Measurements from ENCODE around the gene THADA.
A peak's percentile ranks its signal among the peaks of the same experiment; 100 is the strongest.

The THADA gene

GRCh38 chr2:43224571-43225092, 371.2 kb downstream of the THADA start:
- Histone ChIP-seq H3K27ac (ENCODE audit: extremely low read depth, low read depth, low read length) (peak overlapping the region; percentile 97), H3K36me3 (ENCODE audit: control insufficient read depth in 2 of 2, insufficient read depth in 1 of 2, low read length in 2 of 2) (peaks cover 3 to 34% of the 10 kb centered on the region in 2 experiments; a peak in 2 of 3 replicates), H3K4me1 (ENCODE audit: control insufficient read depth, insufficient read depth, low read length) (peaks cover 12% of the 10 kb centered on the region), H3K9me3 (ENCODE audit: control insufficient read depth, insufficient read depth, low read depth, low read length) (no peaks in the 10 kb centered on the region), H3K4me3 (ENCODE audit: low read depth, low read length) (peak overlapping the region; percentile 85)
- ChIA-PET POLR2A (interaction anchor here (1.1 kb wide), 1 partner anchor 46 kb away, joined by 3 read pairs; no protein-coding TSS in a partner anchor), CTCF (interaction anchor here (0.6 to 1.7 kb wide), 4 partner anchors 96 to 201 kb away, joined by 3 to 8 read pairs (median 4); no protein-coding TSS in a partner anchor)
- TF ChIP-seq, protein P1, sequence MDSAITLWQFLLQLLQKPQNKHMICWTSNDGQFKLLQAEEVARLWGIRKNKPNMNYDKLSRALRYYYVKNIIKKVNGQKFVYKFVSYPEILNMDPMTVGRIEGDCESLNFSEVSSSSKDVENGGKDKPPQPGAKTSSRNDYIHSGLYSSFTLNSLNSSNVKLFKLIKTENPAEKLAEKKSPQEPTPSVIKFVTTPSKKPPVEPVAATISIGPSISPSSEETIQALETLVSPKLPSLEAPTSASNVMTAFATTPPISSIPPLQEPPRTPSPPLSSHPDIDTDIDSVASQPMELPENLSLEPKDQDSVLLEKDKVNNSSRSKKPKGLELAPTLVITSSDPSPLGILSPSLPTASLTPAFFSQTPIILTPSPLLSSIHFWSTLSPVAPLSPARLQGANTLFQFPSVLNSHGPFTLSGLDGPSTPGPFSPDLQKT (IDR thresholded peaks at IDR 0.05; ENCODE audit: borderline replicate concordance, low read depth, low read length) = no peak
- TF ChIP-seq ZNF548 (tag by site-specific recombination; IDR thresholded peaks at IDR 0.05) = no peak
- TF ChIP-seq ZNF555 (tag by site-specific recombination; conservative IDR thresholded peaks at IDR 0.05) = no peak
- TF ChIP-seq ZNF239 (tag by site-specific recombination; IDR thresholded peaks at IDR 0.05) = no peak
- no peak; the same call in 1 of the 2 replicates for TF ChIP-seq ZBTB8A (tag by site-specific recombination; IDR thresholded peaks at IDR 0.05)
- no peak for TF ChIP-seq PRDM4 (tag by site-specific recombination; IDR thresholded peaks at IDR 0.05)
- no peak for TF ChIP-seq ZNF624 (tag by site-specific recombination; IDR thresholded peaks at IDR 0.05)
- no peak for TF ChIP-seq ZNF311 (tag by site-specific recombination; IDR thresholded peaks at IDR 0.05; ENCODE audit: borderline replicate concordance)
- no peak for TF ChIP-seq SP3 (tag by site-specific recombination; IDR thresholded peaks at IDR 0.05)
- TF ChIP-seq ZNF571 (tag by site-specific recombination; IDR thresholded peaks at IDR 0.05) = no peak
- TF ChIP-seq PRDM2 (tag by site-specific recombination; IDR thresholded peaks at IDR 0.05; ENCODE audit: borderline replicate concordance) = no peak
- TF ChIP-seq ZNF214 (tag by site-specific recombination; IDR thresholded peaks at IDR 0.05; ENCODE audit: borderline replicate concordance) = no peak
- no peak for TF ChIP-seq PRDM10 (tag by site-specific recombination; IDR thresholded peaks at IDR 0.05)
- TF ChIP-seq ZNF324 (tag by site-specific recombination; IDR thresholded peaks at IDR 0.05) = no peak
- TF ChIP-seq ZNF529 (tag by site-specific recombination; IDR thresholded peaks at IDR 0.05; ENCODE audit: insufficient replicate concordance) = no peak
- no peak for TF ChIP-seq ZNF138 (tag by site-specific recombination; IDR thresholded peaks at IDR 0.05; ENCODE audit: borderline replicate concordance)
- TF ChIP-seq, protein P2, sequence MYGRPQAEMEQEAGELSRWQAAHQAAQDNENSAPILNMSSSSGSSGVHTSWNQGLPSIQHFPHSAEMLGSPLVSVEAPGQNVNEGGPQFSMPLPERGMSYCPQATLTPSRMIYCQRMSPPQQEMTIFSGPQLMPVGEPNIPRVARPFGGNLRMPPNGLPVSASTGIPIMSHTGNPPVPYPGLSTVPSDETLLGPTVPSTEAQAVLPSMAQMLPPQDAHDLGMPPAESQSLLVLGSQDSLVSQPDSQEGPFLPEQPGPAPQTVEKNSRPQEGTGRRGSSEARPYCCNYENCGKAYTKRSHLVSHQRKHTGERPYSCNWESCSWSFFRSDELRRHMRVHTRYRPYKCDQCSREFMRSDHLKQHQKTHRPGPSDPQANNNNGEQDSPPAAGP (tag by site-specific recombination; IDR thresholded peaks at IDR 0.05) = no peak
- no peak for TF ChIP-seq ZNF121 (tag by site-specific recombination; IDR thresholded peaks at IDR 0.05)
- no peak for TF ChIP-seq ZNF169 (tag by site-specific recombination; IDR thresholded peaks at IDR 0.05)

Measured in HEK293 (cell line).